ENCODE results near the gene STK39. TPM values are rescaled to one million over a fixed set of nuclear protein-coding genes. Genes with fewer than 3 reads are reported as not detected.

Gene STK39
- total RNA-seq (2014; rRNA removed; shearing (Covaris generic); ENCODE audit: low replicate concordance), result 30.2 and 56.9 TPM in 2 replicates

- Histone ChIP-seq H4K20me1 (ENCODE audit: insufficient read depth, low read depth, low read length) (no peaks in the 10 kb centered on the region; the same call in 1 of the 2 replicates), H3K9me2 (replicated peaks; ENCODE audit: insufficient read depth, low read length) (no peaks in the 10 kb centered on the region), H3K9me3 (ENCODE audit: low read length) (no peaks in the 10 kb centered on the region), H3K36me3 (ENCODE audit: insufficient read depth, low read length) (no peaks in the 10 kb centered on the region), H3K27me3 (ENCODE audit: low read length) (no peaks in the 10 kb centered on the region), H3K79me2 (ENCODE audit: low read length) (peaks cover 41% of the 10 kb centered on the region), H3K4me3 (ENCODE audit: low read length) (peak within 1 kb of the TSS; percentile 88), H2AFZ (ENCODE audit: low read length) (peak within 1 kb of the TSS; percentile 97), H3K4me2 (ENCODE audit: low read depth, low read length, poor library complexity, severe bottlenecking) (peak within 1 kb of the TSS; percentile 97), H3K27ac (ENCODE audit: low read length) (peak within 1 kb of the TSS; percentile 60), H3K9ac (ENCODE audit: low read length) (peak within 1 kb of the TSS; percentile 91), H3K4me1 (ENCODE audit: low read length) (peaks cover 33% of the 10 kb centered on the region)
- peak; percentile 90 for DNase-seq
Observed at GRCh38 chr2:168247341-168248261, at the start of gene STK39. Gene STK39 (minus strand): TSS chr2:168247595. CDS start chr2:168247435, 160 bp downstream.

GRCh38 chr2:168295051-168295450, 47.7 kb upstream of the STK39 start:
- Histone ChIP-seq H3K4me1 (ENCODE audit: low read length) (no peaks in the 10 kb centered on the region), H2AFZ (ENCODE audit: low read length) (no peak overlapping the region)
- DNase-seq, result no peak

DNA sequence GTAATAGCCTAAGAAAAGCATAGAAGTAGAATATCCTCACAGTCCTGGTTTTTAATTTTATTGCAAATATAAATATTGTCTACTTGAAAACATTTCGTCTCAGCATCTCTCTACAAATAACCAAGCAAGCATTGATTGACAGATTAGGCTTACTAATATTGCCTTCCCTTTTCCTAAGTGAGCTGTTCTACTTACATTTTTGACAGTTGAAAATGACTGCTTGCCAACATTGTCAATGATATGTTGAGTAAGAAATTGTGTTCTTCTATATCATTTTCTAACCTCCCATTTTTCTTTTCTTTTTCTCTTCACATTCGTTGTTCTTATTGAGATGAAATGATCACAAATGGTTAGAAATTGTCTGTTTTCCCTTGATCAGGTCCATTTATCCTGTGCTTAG, 47.0 kb upstream of the STK39 start:
- H3K9me3 ChIP-seq (ENCODE audit: low read length), result no peaks in the 10 kb centered on the region
- H3K27me3 ChIP-seq (ENCODE audit: low read length), result no peaks in the 10 kb centered on the region
- H3K27ac ChIP-seq (ENCODE audit: low read length), result no peak overlapping the region
- H2AFZ ChIP-seq (ENCODE audit: low read length), result no peak overlapping the region
- H3K36me3 ChIP-seq (ENCODE audit: insufficient read depth, low read length), result no peaks in the 10 kb centered on the region
- no peaks in the 10 kb centered on the region for H3K4me1 ChIP-seq (ENCODE audit: low read length)
- no peak overlapping the region for H3K9ac ChIP-seq (ENCODE audit: low read length)
- no peaks in the 10 kb centered on the region for H3K9me2 ChIP-seq (replicated peaks; ENCODE audit: insufficient read depth, low read length)
- no peaks in the 10 kb centered on the region for H3K79me2 ChIP-seq (ENCODE audit: low read length)
- no peak overlapping the region for H3K4me3 ChIP-seq (ENCODE audit: low read length)
- DNase-seq, result no peak
- no peak overlapping the region for H3K4me2 ChIP-seq (ENCODE audit: low read depth, low read length, poor library complexity, severe bottlenecking)
- H4K20me1 ChIP-seq (ENCODE audit: insufficient read depth, low read depth, low read length), result no peaks in the 10 kb centered on the region

More at GRCh38 chr2:168295051-168295450, 47.7 kb upstream of the STK39 start:
- H3K9me3 ChIP-seq (ENCODE audit: low read length), result no peaks in the 10 kb centered on the region
- no peak overlapping the region for H3K9ac ChIP-seq (ENCODE audit: low read length)
- no peaks in the 10 kb centered on the region for H3K79me2 ChIP-seq (ENCODE audit: low read length)
- no peaks in the 10 kb centered on the region for H3K36me3 ChIP-seq (ENCODE audit: insufficient read depth, low read length)
- no peak overlapping the region for H3K4me3 ChIP-seq (ENCODE audit: low read length)
- no peaks in the 10 kb centered on the region for H3K9me2 ChIP-seq (replicated peaks; ENCODE audit: insufficient read depth, low read length)
- no peak overlapping the region for H3K4me2 ChIP-seq (ENCODE audit: low read depth, low read length, poor library complexity, severe bottlenecking)
- no peaks in the 10 kb centered on the region for H3K27me3 ChIP-seq (ENCODE audit: low read length)
- H3K27ac ChIP-seq (ENCODE audit: low read length), result no peak overlapping the region
- no peaks in the 10 kb centered on the region for H4K20me1 ChIP-seq (ENCODE audit: insufficient read depth, low read depth, low read length)

- no peaks in the 10 kb centered on the region for H3K9me2 ChIP-seq (replicated peaks; ENCODE audit: insufficient read depth, low read length)
- H3K4me3 ChIP-seq (ENCODE audit: low read length), result no peak overlapping the region
- no peak overlapping the region for H3K27ac ChIP-seq (ENCODE audit: low read length)
- H3K27me3 ChIP-seq (ENCODE audit: low read length), result no peaks in the 10 kb centered on the region
- H3K79me2 ChIP-seq (ENCODE audit: low read length), result no peaks in the 10 kb centered on the region
- H2AFZ ChIP-seq (ENCODE audit: low read length), result no peak overlapping the region
- H3K9ac ChIP-seq (ENCODE audit: low read length), result no peak overlapping the region
- H3K4me2 ChIP-seq (ENCODE audit: low read depth, low read length, poor library complexity, severe bottlenecking), result no peak overlapping the region
- no peaks in the 10 kb centered on the region for H4K20me1 ChIP-seq (ENCODE audit: insufficient read depth, low read depth, low read length)
- H3K36me3 ChIP-seq (ENCODE audit: insufficient read depth, low read length), result no peaks in the 10 kb centered on the region
- DNase-seq, result peak; percentile 43
- H3K4me1 ChIP-seq (ENCODE audit: low read length), result no peaks in the 10 kb centered on the region
- no peaks in the 10 kb centered on the region for H3K9me3 ChIP-seq (ENCODE audit: low read length)
Observed at GRCh38 chr2:168293766-168294165, 46.4 kb upstream of the STK39 start.

DNA sequence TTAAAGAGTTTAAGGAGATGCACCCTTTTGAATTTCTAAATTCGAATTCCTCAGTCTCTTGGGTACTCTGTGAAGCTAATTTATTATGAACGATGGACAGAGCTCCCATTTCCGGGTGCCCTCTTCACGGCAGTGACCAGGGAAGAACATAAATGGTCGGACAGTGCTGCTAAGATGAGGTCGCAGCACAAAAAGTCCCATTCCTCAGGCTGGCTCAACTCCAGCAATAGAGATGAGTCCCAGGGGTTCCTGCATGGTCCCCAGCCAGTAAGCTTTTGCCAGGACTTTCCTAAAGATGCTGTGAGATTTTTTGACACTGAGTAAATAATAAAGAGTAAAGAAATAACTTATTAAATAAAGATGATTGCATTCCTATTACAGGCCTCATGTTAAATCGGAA, 43.0 kb upstream of the STK39 start:
- no peak overlapping the region for H2AFZ ChIP-seq (ENCODE audit: low read length)
- H4K20me1 ChIP-seq (ENCODE audit: insufficient read depth, low read depth, low read length), result no peaks in the 10 kb centered on the region
- no peak overlapping the region for H3K4me2 ChIP-seq (ENCODE audit: low read depth, low read length, poor library complexity, severe bottlenecking)
- H3K27ac ChIP-seq (ENCODE audit: low read length), result no peak overlapping the region
- no peak overlapping the region for H3K4me3 ChIP-seq (ENCODE audit: low read length)
- DNase-seq, result no peak
- H3K27me3 ChIP-seq (ENCODE audit: low read length), result no peaks in the 10 kb centered on the region
- no peaks in the 10 kb centered on the region for H3K4me1 ChIP-seq (ENCODE audit: low read length)
- H3K9me2 ChIP-seq (replicated peaks; ENCODE audit: insufficient read depth, low read length), result no peaks in the 10 kb centered on the region
- no peaks in the 10 kb centered on the region for H3K36me3 ChIP-seq (ENCODE audit: insufficient read depth, low read length)
- H3K9me3 ChIP-seq (ENCODE audit: low read length), result no peaks in the 10 kb centered on the region
- H3K79me2 ChIP-seq (ENCODE audit: low read length), result no peaks in the 10 kb centered on the region
- H3K9ac ChIP-seq (ENCODE audit: low read length), result no peak overlapping the region

DNA sequence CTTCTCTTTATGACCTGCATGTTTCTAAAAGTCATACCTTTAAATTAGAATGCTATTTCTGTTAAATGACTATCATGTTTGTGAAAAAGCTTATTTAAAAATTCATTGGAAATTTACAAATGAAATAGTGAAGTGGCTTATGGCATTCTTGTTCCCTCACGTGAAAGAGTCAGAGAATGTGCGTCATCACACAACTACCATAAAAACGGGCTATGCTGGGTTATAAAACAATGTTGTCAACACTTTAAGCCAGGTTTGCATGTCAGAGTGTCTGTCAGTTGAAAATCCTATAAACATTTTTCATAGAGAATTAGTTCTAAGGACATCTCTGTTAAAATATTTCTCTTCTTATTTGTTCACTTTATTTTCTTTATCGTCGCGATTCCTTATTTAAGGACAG, 42.5 kb upstream of the STK39 start:
- Histone ChIP-seq H3K9me2 (replicated peaks; ENCODE audit: insufficient read depth, low read length) (no peaks in the 10 kb centered on the region), H3K27me3 (ENCODE audit: low read length) (no peaks in the 10 kb centered on the region), H3K4me1 (ENCODE audit: low read length) (no peaks in the 10 kb centered on the region), H3K36me3 (ENCODE audit: insufficient read depth, low read length) (no peaks in the 10 kb centered on the region), H3K9ac (ENCODE audit: low read length) (no peak overlapping the region), H3K4me2 (ENCODE audit: low read depth, low read length, poor library complexity, severe bottlenecking) (no peak overlapping the region), H4K20me1 (ENCODE audit: insufficient read depth, low read depth, low read length) (no peaks in the 10 kb centered on the region), H2AFZ (ENCODE audit: low read length) (no peak overlapping the region), H3K27ac (ENCODE audit: low read length) (no peak overlapping the region), H3K79me2 (ENCODE audit: low read length) (no peaks in the 10 kb centered on the region), H3K9me3 (ENCODE audit: low read length) (no peaks in the 10 kb centered on the region), H3K4me3 (ENCODE audit: low read length) (no peak overlapping the region)
- no peak for DNase-seq

DNA sequence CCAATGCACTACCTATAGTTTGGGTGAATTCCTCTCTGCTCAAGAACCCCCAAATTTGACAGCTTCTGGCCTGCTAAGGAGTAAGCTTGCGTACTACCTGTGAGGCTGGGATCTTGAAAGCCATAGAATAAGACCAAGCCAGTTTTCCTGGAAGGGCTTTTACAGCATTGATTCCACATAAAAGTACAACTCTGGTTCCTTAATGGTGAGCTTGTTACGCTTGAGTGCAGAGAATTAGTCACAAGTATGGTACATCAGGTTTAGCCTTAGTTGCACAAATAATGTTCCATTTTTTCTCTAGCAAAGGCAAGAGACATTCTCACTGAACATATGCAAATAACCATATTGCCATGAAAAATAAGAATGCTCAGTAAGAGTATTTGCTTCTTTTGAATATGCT, 39.1 kb upstream of the STK39 start:
- H3K4me3 ChIP-seq (ENCODE audit: low read length), result no peak overlapping the region
- H3K9ac ChIP-seq (ENCODE audit: low read length), result no peak overlapping the region
- H3K79me2 ChIP-seq (ENCODE audit: low read length), result no peaks in the 10 kb centered on the region
- no peaks in the 10 kb centered on the region for H3K4me1 ChIP-seq (ENCODE audit: low read length)
- DNase-seq, result no peak
- no peaks in the 10 kb centered on the region for H3K36me3 ChIP-seq (ENCODE audit: insufficient read depth, low read length)
- no peaks in the 10 kb centered on the region for H3K9me2 ChIP-seq (replicated peaks; ENCODE audit: insufficient read depth, low read length)
- no peak overlapping the region for H2AFZ ChIP-seq (ENCODE audit: low read length)
- no peak overlapping the region for H3K27ac ChIP-seq (ENCODE audit: low read length)
- H3K27me3 ChIP-seq (ENCODE audit: low read length), result no peaks in the 10 kb centered on the region
- H4K20me1 ChIP-seq (ENCODE audit: insufficient read depth, low read depth, low read length), result no peaks in the 10 kb centered on the region
- H3K4me2 ChIP-seq (ENCODE audit: low read depth, low read length, poor library complexity, severe bottlenecking), result no peak overlapping the region
- no peaks in the 10 kb centered on the region for H3K9me3 ChIP-seq (ENCODE audit: low read length)

DNA sequence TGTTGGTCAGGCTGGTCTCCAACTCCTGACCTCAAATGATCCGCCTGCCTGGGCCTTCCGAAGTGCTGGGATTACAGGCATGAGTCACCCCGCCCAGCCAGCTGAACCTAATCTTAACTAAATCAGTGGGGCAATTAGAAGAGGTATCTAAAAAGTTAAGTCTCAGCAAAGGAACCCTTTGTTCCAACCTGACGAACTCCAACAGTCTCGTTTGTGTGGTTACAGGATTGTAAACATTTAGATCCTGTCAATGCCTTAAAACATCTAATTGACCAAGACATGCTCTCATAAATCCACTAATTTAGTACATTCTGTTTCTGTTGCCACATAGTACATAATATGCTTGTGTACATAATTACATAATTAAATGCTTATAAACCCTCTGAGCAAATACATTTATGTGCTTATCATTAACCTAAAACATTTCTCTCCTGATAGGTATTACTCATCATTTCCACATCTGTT, 31.1 kb upstream of the STK39 start:
- no peak overlapping the region for H2AFZ ChIP-seq (ENCODE audit: low read length)
- no peaks in the 10 kb centered on the region for H3K27me3 ChIP-seq (ENCODE audit: low read length)
- H3K9me2 ChIP-seq (replicated peaks; ENCODE audit: insufficient read depth, low read length), result no peaks in the 10 kb centered on the region
- no peaks in the 10 kb centered on the region for H3K36me3 ChIP-seq (ENCODE audit: insufficient read depth, low read length)
- no peaks in the 10 kb centered on the region for H4K20me1 ChIP-seq (ENCODE audit: insufficient read depth, low read depth, low read length)
- no peak overlapping the region for H3K4me2 ChIP-seq (ENCODE audit: low read depth, low read length, poor library complexity, severe bottlenecking)
- H3K79me2 ChIP-seq (ENCODE audit: low read length), result no peaks in the 10 kb centered on the region
- no peaks in the 10 kb centered on the region for H3K9me3 ChIP-seq (ENCODE audit: low read length)
- H3K27ac ChIP-seq (ENCODE audit: low read length), result no peak overlapping the region
- no peaks in the 10 kb centered on the region for H3K4me1 ChIP-seq (ENCODE audit: low read length)
- DNase-seq, result no peak
- no peak overlapping the region for H3K4me3 ChIP-seq (ENCODE audit: low read length)
- no peak overlapping the region for H3K9ac ChIP-seq (ENCODE audit: low read length)

Measured in Karpas-422 (cell line).